HG02870 (cell line): ENCODE measurements around the gene SLC45A1.

ENCODE experiments used
- ATAC-seq: cut with Tn5 transposase; IDR thresholded peaks from one replicate; pipeline ENCODE4 v1.9.1; 2021; ENCODE audit warnings: mild to moderate bottlenecking, moderate library complexity; ENCODE audit not compliant: unreplicated experiment

SLC45A1 gene

DNA sequence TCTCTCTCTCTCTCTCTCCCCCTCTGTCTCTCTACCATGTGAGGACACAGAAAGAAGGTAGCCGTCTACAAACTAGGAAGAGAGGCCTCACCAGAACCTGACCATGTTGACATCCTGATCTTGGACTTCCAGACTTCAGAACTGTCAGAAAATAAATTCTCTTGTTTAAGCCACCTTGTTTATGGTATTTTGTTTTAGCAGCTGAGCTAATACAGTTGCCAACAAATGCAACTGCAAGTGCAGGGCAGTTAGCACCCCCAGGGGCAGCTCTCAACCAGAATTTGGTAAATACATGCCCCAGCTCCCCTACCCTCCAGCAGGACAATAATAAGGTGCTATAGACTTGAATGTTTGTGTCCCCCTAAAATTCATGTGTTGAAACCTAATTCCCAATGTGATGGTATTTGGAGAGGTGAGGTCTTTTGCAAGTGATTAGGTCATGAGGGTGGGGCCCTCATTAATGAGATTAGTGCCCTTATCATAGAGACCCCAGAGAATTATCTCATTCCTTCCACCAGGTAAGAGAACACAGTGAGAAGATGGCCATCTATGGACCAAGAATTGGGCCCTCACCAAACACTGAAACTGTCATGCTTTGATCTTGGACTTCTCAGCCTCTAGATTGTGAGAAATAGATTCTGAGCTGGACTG, 6.7 kb upstream of the SLC45A1 start:
- ATAC-seq: no peak

DNA sequence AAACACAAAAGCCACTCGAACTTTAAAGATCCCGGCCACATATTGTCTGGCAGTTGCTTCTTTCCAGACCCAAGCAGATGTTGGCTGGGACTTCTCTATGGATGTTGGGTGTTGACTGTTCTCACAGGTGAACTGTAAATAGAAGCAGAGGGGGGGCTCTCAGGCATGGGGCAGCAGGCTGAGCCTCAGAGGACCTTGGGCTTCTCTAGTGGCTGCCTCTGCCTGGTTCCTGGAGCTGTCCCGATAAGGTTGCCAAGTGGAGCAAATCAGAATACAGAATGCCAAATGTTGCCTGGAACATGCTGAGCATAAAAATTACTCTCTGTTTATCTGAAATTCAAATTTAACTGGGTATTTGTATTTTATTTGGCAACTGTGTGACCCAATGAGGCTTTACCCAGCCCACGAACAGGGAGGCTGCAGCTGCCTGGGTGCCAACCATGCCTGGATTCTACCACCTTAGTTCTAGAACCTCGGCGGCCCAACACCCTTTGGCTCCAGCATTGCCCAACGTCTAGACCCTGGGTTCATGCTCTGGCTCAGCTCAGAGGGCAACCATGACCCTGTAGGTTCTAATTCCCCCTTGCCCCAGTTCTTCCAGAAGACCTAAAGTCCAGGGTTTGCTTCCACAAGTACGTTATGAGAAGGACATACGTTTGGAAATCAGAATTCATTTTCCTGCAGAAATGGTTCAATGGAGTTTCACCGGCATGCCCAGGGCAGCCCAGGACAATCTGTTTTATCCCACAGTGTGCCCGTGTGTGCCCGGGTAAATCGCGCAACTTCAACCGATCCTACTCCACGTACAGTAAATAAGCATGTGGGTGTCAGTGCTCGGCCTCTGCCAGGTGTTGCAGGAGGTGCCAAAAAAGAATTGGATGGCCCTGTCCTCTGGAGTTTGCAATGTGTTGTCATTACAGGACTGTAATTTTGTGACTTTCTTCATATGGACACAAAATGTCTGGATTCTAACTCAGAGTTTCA, 5.4 kb upstream of the SLC45A1 start:
- ATAC-seq: no peak

DNA sequence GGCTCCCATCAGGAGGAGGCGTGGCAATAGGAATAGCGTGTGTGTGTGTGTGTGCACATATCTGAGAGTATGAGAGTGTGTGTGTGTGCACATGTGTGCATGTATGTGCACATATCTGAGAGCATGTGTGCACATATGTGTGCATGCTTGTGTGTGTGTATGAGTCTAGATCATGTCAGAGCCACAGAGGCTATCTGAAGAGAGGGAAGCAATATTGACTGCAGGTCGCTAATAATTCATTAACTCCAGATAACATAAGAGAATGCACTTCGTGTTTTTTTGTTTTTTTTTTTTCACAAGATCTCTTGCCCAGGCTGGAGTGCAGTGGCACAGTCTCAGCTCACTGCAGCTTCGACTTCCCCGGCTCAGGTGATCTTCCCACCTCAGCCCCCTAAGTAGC, 4.7 kb upstream of the SLC45A1 start:
- ATAC-seq: no peak

DNA sequence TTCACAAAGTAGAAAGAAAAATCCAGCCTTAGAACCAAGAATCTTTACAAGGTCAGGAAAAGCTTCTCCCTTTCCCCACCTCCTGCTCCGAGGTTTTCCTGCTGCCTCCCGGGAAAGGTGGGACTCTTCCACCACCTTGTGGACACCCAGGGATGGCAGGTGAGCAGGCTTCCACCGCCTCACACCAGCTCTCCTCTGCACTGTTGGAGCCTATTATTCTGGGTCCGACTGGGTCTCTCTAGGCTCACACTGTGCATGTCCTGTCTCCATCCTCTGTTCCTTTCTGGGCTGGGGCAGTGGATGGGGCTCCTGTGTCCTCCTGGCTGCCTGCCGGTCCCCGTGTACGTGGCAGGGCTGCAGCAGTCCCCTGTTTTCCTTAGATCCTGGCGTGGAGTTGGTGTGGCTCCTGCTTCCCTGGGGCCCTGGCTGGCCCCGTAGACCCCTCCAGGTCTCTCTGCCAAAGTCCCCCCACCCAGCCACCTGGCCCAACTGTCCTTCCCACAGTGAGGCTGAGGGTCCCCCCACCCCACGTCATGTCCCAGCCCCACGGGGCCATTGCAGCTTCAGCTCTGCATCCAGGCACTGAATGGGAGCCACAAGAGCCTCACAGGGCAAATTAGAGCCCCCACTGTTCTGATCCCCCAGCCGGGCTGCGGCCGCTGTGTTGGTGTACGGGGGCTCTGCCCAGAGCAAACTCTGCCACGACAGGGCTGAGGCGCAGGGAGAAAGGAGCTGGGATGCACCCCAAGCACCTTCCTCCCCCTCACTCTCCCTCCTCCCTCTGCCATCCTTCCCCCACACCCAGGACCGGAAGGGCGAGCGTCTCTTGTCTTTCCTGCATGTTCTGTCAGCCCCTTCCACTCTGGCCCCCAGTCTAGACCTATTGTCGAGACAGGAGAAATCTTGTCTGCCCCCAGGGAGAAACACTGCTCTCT, 3.3 kb upstream of the SLC45A1 start:
- ATAC-seq: no peak

DNA sequence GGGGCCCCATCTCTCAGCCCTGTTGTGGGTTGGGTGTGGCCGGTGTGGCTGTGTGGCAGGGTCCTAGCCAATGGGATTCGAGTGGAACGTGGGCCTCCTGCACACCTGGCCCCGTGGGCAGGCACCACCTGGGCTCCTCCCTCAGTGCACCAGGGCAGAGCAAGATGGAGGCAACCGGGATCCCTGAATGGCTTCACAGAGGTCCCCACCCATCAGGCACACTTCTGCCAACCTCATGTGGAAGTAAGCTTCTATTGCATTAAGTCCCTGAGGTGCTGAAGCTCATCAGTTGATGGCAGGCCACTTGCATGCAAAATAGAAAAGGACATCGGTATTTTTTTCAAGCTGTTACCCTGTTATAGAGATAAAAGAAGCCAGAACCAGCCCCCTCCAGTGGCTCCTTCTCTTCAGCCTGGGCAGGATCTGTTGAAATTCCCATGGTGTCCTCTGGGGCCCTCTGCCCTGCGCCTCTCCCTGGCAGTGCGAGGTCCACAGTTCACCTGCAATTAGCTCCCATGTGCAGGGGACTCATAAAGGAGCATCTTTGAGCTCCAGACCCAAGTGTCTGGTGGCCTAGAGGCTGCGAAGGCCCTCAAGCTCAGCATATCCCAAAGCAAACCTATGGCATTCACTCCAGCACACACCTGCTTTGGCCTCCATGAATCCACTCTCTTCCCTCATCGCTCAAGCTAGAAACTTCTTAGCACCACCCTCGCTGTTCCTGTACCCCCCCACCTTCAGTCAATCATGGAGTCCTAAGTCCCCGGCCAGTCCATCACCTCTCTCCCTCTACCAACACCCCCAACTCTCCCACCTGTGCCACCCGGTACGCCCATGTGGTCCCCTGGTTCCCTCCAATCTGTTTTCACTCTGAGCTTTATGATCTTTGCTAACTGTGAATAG, 2.1 kb upstream of the SLC45A1 start:
- no peak for ATAC-seq

DNA sequence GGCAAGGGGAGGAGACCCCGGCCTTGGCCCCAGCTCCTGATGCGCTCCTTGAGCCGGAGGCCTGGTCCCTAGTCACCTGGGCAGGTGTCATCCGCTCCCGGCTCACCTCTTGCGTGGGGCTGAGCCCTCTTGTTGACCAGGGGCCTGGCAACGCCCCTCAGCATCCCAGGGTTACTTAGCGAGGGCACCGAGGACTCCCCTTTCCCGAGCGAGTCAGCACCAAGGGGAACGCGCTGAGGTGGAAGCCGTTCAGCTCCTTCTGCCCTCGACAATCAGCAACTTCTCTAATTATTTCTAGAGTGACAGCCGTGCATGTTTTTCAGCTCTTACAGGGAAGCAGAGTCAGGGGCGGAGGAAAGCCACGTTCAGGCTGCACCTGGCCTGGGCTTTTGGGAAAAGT, 522 bp downstream of the SLC45A1 start:
- no peak for ATAC-seq

DNA sequence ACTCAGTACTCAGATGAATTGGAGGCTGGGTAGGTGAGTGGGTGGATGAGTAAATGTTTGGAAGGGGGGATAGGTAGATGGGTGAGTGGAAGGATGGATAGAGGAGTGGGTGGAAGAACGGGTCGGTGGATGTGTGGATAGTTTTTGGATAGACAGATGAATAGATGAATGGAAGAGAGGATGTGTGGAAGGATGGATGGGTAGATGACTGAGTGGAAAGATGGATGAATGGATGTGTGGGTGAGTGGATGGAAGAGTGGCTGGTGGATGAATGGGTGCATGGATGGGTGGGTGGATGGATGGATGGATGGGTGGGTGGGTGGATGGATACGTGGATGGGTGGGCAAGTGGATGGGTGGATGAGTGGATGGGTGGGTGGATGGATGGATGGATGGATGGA, 3.7 kb downstream of the SLC45A1 start:
- no peak for ATAC-seq

DNA sequence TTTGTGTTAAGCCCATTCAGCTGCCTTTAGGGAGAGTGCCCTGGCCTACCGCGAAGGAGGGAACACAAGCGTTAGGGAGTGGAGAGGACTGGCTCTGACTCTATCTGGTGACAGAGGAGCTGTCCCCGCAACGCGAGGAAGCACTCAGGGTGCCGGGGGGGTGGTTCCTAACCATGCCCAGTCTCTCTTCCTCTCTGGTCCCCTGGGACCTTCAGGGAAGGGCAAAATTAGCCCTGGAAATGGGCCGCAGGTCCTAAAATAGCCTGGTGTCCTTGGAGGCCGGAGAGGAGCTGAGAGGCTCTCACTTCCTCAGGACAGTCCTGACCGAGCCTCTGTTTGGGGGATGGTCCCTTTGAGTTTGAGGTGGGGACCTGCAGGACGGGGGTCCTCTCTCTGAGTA, 5.8 kb downstream of the SLC45A1 start:
- no peak for ATAC-seq

DNA sequence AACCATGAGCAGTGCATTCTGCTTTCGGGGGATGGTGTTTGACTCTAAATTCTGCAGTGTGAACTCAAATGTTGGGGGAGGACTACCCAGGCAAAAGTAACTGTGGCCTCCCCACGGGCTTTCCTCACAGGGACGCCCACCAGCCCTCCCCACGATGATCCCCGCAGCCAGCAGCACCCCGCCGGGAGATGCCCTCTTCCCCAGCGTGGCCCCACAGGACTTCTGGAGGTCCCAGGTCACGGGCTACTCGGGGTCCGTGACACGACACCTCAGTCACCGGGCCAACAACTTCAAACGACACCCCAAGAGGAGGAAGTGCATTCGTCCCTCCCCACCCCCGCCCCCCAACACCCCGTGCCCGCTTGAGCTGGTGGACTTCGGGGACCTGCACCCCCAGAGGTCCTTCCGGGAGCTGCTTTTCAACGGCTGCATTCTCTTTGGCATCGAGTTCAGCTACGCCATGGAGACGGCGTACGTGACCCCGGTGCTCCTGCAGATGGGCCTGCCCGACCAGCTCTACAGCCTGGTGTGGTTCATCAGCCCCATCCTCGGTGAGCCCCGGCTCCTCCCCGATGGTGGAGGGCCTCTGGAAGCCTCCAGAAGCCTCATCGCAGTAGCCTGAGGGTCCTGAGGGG, 6.4 kb downstream of the SLC45A1 start:
- no peak for ATAC-seq

DNA sequence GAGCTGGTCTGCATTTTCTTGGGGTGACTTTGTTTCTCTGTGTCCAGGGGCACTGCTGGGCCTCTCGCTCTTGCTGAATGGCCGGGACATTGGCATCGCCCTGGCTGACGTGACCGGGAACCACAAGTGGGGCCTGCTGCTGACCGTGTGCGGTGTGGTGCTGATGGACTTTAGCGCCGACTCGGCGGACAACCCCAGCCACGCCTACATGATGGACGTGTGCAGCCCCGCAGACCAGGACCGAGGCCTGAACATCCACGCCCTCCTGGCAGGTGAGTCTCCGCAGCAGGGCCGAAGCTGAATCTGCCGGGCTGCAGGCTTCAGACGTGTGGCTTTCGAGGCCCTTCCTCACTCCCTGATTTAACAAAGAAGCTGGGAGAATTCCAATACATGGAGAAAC, 7.9 kb downstream of the SLC45A1 start:
- no peak for ATAC-seq

DNA sequence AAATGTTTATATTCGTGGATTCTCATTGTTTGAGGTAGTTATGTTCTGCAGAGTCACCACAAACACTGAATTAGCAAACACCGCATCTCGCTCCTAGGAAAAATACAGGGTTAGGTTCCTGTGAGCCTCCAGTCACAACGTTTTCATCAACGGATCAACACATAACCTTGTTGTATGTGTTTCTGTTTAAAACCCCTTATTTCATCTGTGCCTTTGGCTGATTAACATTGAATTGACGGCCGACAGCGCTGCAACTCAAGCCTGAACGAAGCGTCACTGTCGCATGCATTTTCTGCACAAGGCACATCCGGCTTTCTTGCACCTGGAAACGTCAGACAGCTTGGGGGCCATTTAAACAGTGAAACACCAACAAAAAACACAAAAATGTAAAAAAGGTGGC, 8.4 kb downstream of the SLC45A1 start:
- no peak for ATAC-seq

DNA sequence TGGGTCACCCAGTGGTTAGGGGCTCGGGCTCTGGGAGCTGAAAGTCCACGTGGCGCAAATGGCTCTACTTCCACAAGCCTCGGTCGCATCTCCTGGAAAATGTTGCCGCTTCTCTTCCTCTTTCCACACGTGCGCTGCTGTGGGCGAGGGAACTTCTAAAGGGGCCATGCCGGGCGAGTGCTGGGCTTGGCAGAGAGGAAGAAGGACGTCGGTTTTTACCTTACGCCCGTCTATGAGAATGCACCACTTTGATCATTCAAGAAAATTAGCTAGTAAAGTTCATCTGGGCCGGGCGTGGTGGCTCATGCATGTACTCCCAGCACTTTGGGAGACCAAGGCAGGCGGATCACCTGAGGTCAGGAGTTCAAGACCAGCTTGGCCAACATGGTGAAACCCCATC, 10.4 kb downstream of the SLC45A1 start:
- ATAC-seq: no peak

DNA sequence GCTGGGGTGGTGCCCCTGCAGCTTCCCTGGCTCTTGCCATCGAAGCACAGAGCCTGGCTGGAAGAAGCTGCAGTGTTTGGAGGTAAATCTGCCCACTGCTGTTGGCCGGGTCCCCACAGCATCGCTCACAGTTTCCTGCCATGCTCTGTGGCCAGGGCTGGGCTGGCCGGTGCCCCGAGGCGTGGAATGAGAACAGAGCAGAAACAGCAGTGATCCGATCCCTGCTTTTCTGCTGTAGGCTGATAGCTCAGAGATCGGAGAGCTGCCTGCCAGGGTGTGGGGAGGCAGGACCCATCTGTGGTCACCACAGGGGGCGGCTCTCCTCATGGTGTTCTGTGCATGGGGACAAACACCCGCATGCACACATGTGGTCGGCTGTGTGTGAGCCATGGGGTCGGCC, 11.5 kb downstream of the SLC45A1 start:
- ATAC-seq: no peak

DNA sequence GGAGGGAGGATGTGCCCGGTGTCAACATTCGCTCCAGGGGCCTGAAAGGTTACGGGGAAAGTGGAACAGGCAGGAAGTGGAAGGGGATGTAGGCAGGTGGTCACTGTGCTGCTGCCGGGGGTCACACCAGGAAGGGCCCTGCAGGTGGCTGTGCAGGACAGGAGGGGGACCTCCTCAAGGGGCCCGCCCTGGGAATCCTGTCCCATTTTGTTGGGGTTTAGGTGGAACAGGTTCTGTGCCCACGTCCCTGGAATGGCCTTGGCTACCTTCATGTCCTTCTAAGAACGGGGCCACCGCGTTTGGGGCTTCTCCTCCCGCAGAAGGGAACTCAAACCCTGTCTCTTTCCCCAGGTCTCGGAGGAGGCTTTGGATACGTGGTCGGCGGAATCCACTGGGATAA, 11.9 kb downstream of the SLC45A1 start:
- ATAC-seq: no peak

DNA sequence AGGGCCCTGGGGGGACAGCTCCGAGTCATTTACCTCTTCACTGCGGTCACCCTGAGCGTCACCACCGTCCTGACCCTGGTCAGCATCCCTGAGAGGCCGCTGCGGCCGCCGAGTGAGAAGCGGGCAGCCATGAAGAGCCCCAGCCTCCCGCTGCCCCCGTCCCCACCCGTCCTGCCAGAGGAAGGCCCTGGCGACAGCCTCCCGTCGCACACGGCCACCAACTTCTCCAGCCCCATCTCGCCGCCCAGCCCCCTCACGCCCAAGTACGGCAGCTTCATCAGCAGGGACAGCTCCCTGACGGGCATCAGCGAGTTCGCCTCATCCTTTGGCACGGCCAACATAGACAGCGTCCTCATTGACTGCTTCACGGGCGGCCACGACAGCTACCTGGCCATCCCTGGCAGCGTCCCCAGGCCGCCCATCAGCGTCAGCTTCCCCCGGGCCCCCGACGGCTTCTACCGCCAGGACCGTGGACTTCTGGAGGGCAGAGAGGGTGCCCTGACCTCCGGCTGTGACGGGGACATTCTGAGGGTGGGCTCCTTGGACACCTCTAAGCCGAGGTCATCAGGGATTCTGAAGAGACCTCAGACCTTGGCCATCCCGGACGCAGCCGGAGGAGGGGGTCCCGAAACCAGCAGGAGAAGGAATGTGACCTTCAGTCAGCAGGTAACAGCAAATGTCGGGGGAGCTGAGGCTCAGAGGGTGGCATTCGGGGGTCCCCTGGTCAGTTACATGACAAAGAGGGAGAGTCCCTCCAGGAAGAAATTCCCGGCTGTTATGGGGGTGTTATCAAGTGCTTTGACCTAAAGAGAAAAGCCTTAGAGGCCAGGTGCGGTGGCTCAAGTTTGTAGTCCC, 12.6 kb downstream of the SLC45A1 start:
- no peak for ATAC-seq

DNA sequence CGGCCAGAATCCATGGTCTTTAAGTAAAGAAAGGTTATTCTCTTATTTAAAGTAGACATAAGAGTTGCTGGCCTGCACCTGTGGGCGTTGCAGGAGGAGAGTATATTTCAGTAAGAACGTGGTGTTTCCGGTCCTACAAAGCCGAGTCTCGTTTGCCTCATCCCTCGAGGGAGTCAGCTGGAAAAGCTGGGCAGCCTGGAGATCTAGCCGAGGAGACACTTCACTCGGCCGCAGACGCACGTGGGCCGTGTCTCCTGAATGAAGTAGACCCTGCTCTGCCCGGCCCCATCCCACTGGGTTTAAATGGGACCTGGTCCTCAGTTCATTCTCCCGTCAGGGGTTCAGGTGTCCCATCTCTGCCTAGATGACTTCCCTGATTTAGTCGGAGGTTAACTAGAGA, 14.9 kb downstream of the SLC45A1 start:
- no peak for ATAC-seq

DNA sequence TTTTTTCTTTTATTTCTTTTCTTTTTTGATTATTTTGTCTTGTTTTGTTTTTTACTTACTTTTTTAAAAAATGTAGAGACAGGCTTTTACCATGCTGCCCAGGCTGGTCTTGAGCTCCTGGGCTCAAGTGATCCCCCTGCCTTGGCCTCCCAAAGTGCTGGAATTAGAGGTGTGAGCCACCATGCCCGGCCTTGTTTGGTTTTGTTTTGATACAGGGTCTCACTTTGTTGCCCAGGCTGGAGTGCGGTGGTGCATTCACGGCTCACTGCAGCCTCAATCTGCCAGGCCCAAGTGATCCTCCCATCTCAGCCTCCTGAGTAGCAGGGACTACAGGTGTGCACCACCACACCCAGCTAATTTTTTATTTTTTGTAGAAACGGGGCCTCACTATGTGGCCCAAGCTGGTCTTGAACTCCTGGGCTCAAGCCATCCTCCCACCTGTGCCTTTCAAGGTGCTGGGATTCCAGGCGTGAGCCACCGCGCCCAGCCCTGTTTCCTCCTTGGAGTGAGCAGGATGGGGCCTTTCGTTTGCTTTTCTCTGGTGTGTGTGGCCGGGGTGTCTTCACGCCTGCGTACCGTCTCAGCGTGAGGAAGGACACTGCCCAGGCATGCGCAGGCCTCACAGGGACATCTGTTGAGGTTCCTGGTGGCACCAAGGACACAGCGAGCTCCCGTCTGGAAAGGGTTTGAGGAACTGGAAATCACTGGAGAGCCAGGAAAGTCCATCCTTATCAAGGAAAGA, 15.5 kb downstream of the SLC45A1 start:
- no peak for ATAC-seq
